Measurements from ENCODE around the gene IRF2BP1. TPM values are rescaled to one million over a fixed set of nuclear protein-coding genes. Genes with fewer than 3 reads are reported as not detected.

Gene IRF2BP1
- total RNA-seq, 1 donor from 2014 or later, result 21.4 TPM

- H3K27ac ChIP-seq, result no peak overlapping the region
- DNase-seq (no peak), ATAC-seq (no peak)
- TF ChIP-seq CTCF (IDR thresholded peaks at IDR 0.05), result no peak
- H3K27me3 ChIP-seq (ENCODE audit: low read depth), result peaks cover 2% of the 10 kb centered on the region
- peaks cover 5% of the 10 kb centered on the region for H3K4me1 ChIP-seq
- no peaks in the 10 kb centered on the region for H3K9me3 ChIP-seq
- intact Hi-C loops (cut with DNase I), result no loop called here
- no peaks in the 10 kb centered on the region for H3K36me3 ChIP-seq
- no peak overlapping the region for H3K4me3 ChIP-seq
These were observed 43.3 kb upstream of the IRF2BP1 start for GRCh38 chr19:45929247-45929646.

GRCh38 chr19:45927565-45928261 lies 41.8 kb upstream of the IRF2BP1 start:
- ATAC-seq, result peak; percentile 93
- no peaks in the 10 kb centered on the region for H3K36me3 ChIP-seq
- intact Hi-C loops (cut with DNase I), result no loop called here
- no peak overlapping the region for H3K4me3 ChIP-seq
- H3K27ac ChIP-seq, result no peak overlapping the region
- no peaks in the 10 kb centered on the region for H3K27me3 ChIP-seq (ENCODE audit: low read depth)
- TF ChIP-seq CTCF (IDR thresholded peaks at IDR 0.05), result no peak
- H3K4me1 ChIP-seq, result peaks cover 5% of the 10 kb centered on the region
- H3K9me3 ChIP-seq, result no peaks in the 10 kb centered on the region
- peak; percentile 92 for DNase-seq

DNA sequence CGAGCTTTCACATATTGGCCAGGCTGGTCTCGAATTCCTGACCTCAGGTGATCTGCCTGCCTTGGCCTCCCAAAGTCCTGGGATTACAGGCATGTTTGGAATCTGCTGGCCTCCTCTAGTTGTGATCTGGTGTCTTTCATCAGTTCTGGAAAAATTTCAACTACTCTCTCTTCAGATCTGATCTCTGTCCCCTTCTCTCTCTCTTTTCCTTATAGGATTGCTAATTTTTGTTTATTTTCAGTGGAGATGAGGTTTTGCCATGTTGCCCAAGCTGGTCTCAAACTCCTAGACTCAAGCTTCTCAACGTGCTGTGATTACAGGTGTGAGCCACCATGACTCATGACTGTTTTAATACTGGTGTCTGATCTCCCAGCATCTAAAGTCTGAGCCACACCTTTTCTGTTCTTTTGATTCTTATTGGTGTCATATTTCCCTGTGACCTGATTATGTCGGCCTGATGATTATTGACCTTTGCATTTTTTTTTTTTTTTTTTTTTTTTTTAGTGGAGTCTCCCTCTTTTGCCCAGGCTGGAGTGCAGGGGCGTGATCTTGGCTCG lies 39.0 kb upstream of the IRF2BP1 start:
- no peak overlapping the region for H3K4me3 ChIP-seq
- no peak overlapping the region for H3K27ac ChIP-seq
- H3K27me3 ChIP-seq (ENCODE audit: low read depth), result peaks cover 4% of the 10 kb centered on the region
- H3K9me3 ChIP-seq, result no peaks in the 10 kb centered on the region
- no peak for DNase-seq
- intact Hi-C loops (cut with DNase I), result no loop called here
- no peak for ATAC-seq
- H3K36me3 ChIP-seq, result no peaks in the 10 kb centered on the region
- no peak for TF ChIP-seq CTCF (IDR thresholded peaks at IDR 0.05)
- H3K4me1 ChIP-seq, result peaks cover 5% of the 10 kb centered on the region

GRCh38 chr19:45922281-45922680 lies 36.3 kb upstream of the IRF2BP1 start:
- ATAC-seq (no peak), DNase-seq (no peak)
- no peak for TF ChIP-seq CTCF (IDR thresholded peaks at IDR 0.05)
- intact Hi-C loops (cut with DNase I), result no loop called here
- Histone ChIP-seq H3K9me3 (no peaks in the 10 kb centered on the region), H3K27ac (no peak overlapping the region), H3K36me3 (no peaks in the 10 kb centered on the region), H3K27me3 (ENCODE audit: low read depth) (peaks cover 4% of the 10 kb centered on the region), H3K4me3 (no peak overlapping the region), H3K4me1 (no peaks in the 10 kb centered on the region)

GRCh38 chr19:45920458-45920857 lies 34.5 kb upstream of the IRF2BP1 start:
- ATAC-seq, result no peak
- peaks cover 4% of the 10 kb centered on the region for H3K27me3 ChIP-seq (ENCODE audit: low read depth)
- intact Hi-C loops (cut with DNase I), result no loop called here

More at GRCh38 chr19:45920458-45920857, 34.5 kb upstream of the IRF2BP1 start:
- no peaks in the 10 kb centered on the region for H3K4me1 ChIP-seq
- no peaks in the 10 kb centered on the region for H3K9me3 ChIP-seq
- no peak overlapping the region for H3K27ac ChIP-seq
- H3K4me3 ChIP-seq, result no peak overlapping the region
- H3K36me3 ChIP-seq, result no peaks in the 10 kb centered on the region
- no peak for DNase-seq
- no peak for TF ChIP-seq CTCF (IDR thresholded peaks at IDR 0.05)
